Panc1 (cell line): ENCODE data around the gene MSLN.

Experiments
- POLR2AphosphoS5 ChIP-seq: IDR thresholded peaks from 2 replicates; pipeline ENCODE4 v1.6.1; 2012; ENCODE audit warnings: mild to moderate bottlenecking, low read depth, low read length, moderate library complexity
- SIN3A ChIP-seq: IDR thresholded peaks from 2 replicates; pipeline ENCODE4 v1.6.1; 2012; ENCODE audit warnings: low read depth, mild to moderate bottlenecking, low read length, moderate library complexity, borderline replicate concordance; ENCODE audit not compliant: insufficient read depth
- TF ChIP-seq, protein P1 (sequence below): fragments of 450-650 bp; IDR thresholded peaks from 2 replicates; pipeline ENCODE4 v1.5.1; 2017; ENCODE audit warnings: mild to moderate bottlenecking

- TF ChIP-seq, protein P1, sequence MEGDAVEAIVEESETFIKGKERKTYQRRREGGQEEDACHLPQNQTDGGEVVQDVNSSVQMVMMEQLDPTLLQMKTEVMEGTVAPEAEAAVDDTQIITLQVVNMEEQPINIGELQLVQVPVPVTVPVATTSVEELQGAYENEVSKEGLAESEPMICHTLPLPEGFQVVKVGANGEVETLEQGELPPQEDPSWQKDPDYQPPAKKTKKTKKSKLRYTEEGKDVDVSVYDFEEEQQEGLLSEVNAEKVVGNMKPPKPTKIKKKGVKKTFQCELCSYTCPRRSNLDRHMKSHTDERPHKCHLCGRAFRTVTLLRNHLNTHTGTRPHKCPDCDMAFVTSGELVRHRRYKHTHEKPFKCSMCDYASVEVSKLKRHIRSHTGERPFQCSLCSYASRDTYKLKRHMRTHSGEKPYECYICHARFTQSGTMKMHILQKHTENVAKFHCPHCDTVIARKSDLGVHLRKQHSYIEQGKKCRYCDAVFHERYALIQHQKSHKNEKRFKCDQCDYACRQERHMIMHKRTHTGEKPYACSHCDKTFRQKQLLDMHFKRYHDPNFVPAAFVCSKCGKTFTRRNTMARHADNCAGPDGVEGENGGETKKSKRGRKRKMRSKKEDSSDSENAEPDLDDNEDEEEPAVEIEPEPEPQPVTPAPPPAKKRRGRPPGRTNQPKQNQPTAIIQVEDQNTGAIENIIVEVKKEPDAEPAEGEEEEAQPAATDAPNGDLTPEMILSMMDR: no peak
- TF ChIP-seq POLR2AphosphoS5 (no peak), SIN3A (no peak)
These were observed 26.9 kb downstream of the MSLN start for GRCh38 chr16:787321-787966.
